GM18511 (cell line): ENCODE measurements around the gene MAB21L3.
A peak's percentile ranks its signal among the peaks of the same experiment; 100 is the strongest.

Experiments
- ATAC-seq: cut with Tn5 transposase; IDR thresholded peaks from one replicate; pipeline ENCODE4 v1.9.1; 2021; ENCODE audit warnings: mild to moderate bottlenecking, moderate library complexity; ENCODE audit not compliant: unreplicated experiment

The MAB21L3 gene

GRCh38 chr1:116164150-116164549 is 53.0 kb downstream of the MAB21L3 start:
- no peak for ATAC-seq

DNA sequence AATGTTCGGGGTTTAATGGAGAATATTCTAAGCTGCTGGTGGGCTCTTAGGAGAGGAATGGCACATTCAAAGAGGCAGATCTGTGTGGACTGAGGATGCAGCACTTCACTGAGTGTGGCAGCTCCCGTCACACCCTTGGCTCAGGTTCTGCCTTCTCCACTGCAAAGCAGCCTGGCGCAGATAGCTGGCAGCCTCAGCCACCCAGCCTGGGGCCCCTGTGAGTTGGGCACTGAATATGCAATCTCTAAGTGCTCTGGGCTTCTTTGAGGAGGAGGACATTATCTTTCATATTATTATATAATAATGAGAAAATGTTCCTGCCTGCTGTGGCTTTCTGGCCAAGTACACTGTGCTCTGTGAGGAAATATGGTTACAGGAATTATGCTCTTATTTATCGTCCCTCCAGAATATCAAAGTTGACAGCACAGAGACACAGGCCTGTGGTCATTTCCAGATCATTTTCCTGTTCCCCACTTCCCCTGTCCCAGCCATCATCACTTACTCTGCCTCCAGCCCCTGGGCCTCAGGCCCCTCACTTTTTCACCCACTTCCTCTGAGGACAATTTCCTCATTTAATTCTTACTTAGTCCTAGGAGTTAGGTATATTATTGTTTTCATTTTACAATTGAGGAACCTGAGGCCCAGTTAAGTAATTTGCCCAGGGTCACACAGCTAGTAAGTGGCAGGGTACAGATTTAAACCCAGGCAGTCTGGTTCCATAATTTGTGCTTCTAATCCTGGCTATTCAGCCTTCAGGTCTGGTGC is 53.6 kb downstream of the MAB21L3 start:
- no peak for ATAC-seq

DNA sequence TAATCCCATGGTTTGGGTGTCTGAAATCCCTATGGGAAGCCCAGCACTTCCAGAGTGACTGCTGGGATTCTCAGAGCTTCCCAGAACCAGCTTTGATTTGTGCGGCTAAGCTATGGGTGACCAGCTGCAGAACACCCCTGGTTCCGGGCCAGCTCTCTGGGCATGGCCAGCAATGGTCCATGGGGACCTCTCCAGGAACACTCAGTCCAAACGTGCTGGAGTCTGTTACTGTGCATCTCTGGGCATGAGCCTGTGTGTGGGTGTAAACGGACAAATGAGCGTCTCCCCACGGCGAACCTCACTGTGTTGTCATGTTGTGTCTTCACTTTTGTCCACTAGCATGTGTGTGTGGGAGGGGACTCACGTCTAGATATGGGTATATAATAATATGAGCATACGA is 54.4 kb downstream of the MAB21L3 start:
- ATAC-seq = no peak

DNA sequence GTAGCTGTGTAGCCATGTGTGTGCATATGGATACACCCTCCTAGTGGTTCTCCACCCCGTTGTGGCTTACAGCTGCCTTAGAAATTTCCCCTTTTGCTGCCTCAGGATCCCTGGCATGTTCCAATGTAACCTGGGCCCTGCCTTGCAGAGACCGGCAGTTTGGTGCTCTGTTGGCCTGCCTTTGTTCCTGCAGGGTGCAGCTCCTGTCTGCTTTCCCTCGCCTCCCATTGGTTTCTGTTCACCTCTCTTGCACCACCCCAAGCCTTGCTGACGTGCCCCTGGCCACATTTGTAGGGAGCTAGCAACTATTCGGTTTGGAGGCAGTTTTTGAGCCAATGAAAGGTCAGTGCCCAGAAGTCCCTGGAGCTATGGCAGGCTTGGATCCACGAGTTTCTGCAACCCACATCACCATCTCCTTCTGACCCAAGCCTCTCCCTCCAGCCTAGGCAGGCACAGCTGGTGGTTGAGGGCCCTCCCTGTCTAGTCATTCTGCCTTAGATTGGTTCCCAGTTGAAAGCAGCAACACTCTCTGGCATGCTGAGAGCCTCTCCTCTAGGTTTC is 54.9 kb downstream of the MAB21L3 start:
- no peak for ATAC-seq

DNA sequence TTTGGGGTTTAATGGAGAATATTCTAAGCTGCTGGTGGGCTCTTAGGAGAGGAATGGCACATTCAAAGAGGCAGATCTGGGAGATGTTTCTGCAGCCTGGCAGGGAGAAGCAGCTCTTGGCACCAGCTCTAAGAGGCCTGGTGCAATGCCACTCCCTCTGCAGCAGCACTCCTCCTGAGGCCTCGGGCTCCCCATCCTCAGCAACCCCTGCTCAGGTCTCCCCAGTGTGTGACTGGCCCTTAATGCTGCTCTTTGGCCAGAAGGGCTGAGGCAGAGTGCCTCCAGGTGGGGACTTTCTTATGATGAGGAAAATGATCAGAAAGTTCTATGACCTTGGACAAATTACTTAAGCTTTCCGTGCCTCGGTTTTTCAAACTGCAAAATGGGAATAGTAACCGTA is 55.5 kb downstream of the MAB21L3 start:
- no peak for ATAC-seq

- no peak for ATAC-seq
Measured at GRCh38 chr1:116167625-116168276, 56.6 kb downstream of the MAB21L3 start.

DNA sequence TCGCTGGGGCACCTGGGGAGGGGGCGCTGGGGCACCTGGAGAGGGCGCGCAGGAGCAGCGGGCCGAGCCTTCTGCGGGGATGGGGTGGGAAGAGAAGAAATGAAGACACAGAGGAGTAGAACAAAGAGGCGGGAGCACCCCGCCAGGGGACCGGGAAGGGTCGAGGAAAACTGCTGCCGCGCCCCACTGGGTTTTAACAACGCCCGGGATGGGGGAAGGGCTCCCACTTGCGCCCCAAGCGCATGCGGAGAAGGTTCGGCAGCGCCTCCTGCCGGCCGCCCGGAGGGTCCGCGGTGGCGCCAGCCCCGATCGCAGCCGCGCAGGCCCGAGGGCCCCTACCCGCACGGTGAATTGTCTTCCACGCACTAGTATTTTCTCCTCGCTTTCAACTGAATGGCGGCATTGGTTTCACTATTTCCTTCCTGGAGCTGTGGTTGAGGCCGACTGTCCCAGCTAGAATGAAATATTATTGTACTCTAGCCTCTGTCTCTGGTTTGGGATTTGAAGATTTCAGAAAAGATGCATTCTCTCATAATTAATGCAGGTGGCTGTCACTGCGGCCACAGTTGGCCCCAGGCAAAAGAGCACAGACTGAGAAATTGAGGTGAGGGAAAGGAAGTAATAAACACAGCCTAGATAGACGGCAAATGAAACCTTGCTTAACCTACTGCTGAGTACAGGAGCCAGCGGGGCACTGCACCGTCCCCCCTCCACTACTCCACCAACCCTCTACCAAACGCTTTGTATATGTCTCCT is 57.3 kb downstream of the MAB21L3 start:
- ATAC-seq = peak; percentile 92

- no peak for ATAC-seq
Measured at GRCh38 chr1:116169898-116170297, 58.7 kb downstream of the MAB21L3 start.

GRCh38 chr1:116170721-116171589 is 59.8 kb downstream of the MAB21L3 start:
- ATAC-seq = no peak

GRCh38 chr1:116172666-116173065 is 61.5 kb downstream of the MAB21L3 start:
- ATAC-seq = no peak

- no peak for ATAC-seq
Measured at GRCh38 chr1:116175611-116176010, 64.4 kb downstream of the MAB21L3 start.

GRCh38 chr1:116176306-116176789 is 65.1 kb downstream of the MAB21L3 start:
- no peak for ATAC-seq

GRCh38 chr1:116177861-116178260 is 66.7 kb downstream of the MAB21L3 start:
- ATAC-seq = no peak

DNA sequence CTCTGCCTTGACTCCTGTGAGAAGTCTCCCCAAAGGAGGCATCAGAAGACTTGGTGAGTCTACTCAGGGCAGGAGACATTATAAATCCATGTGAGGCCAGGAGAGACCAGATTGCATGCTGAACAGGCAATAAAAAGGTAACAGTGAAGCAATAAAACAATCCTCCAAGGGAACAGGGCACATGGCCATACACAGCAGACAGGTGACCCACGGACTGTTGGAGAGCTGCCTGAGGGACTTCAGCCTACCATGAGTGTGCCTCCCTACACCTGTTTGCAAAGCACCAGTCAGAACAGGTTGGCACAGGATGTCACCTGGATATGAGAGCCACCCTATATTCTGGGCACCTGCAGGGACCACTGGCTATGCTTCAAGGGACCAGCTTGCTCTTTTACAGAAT is 67.6 kb downstream of the MAB21L3 start:
- no peak for ATAC-seq

DNA sequence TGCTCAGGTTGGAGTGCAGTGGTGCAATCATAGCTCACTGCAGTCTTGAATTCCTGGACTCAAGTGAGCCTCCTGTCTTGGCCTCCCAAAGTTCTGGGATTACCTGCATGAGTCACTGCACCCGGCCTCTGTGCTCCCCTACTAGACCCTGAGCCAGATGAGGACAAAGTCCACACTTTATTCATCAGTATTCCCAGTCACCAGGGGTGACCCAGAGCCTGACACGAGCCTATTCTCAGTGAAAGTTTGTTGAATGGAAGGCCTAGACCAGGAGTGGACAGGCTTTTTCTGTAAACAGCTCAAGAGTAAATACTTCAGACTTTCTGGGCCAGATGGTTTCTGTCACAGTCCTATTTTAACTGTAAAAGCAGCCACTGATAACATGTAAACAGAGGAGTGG is 68.2 kb downstream of the MAB21L3 start:
- no peak for ATAC-seq

GRCh38 chr1:116179964-116180363 is 68.8 kb downstream of the MAB21L3 start:
- ATAC-seq = no peak

- no peak for ATAC-seq
Measured at GRCh38 chr1:116182019-116182714, 71.0 kb downstream of the MAB21L3 start.
